ENCODE results near the gene CCM2L. TPM values are rescaled to one million over a fixed set of nuclear protein-coding genes. Genes with fewer than 3 reads are reported as not detected.

Gene CCM2L
- total and polyA plus RNA-seq, 2 of the 4 experiments (the other 2 are of a cell fraction), result not detected

GRCh38 chr20:32009564-32009963 is 674 bp upstream of the CCM2L start:
- Histone ChIP-seq H4K5ac (ENCODE audit: low read depth, low read length) (no peak overlapping the region), H3K36me3 (ENCODE audit: control insufficient read depth, insufficient read depth, low read length) (no peaks in the 10 kb centered on the region), H2AK9ac (replicated peaks; ENCODE audit: low read depth, low read length, poor library complexity) (no peak overlapping the region), H3K4me1 (ENCODE audit: control insufficient read depth, insufficient read depth, low read length) (no peaks in the 10 kb centered on the region), H3K18ac (ENCODE audit: low read depth, low read length) (no peak overlapping the region), H2BK120ac (ENCODE audit: low read depth, low read length) (no peak overlapping the region), H3K27ac (ENCODE audit: insufficient read depth, low read length) (no peak overlapping the region), H4K91ac (ENCODE audit: insufficient read depth, low read depth, low read length) (no peak overlapping the region), H3K9ac (ENCODE audit: low read depth, low read length) (no peak overlapping the region), H4K8ac (ENCODE audit: low read depth in 2 of 2, low read length in 2 of 2) (no peak overlapping the region), H3K4ac (ENCODE audit: low read depth, low read length) (no peak overlapping the region), H3K14ac (replicated peaks; ENCODE audit: low read depth, low read length) (no peak overlapping the region), H3K79me1 (ENCODE audit: low read depth in 1 of 2, low read length in 2 of 2) (no peaks in the 10 kb centered on the region), H2BK20ac (ENCODE audit: low read depth, low read length) (no peak overlapping the region), H2AK5ac (ENCODE audit: low read depth, low read length) (no peak overlapping the region), H3K4me2 (ENCODE audit: low read depth, low read length) (no peak overlapping the region), H2BK15ac (ENCODE audit: low read depth, low read length) (no peak overlapping the region), H3K56ac (ENCODE audit: extremely low read depth, insufficient read depth, low read length) (no peak overlapping the region), H3K23ac (ENCODE audit: low read depth, low read length) (no peak overlapping the region), H4K20me1 (ENCODE audit: insufficient read depth, low read length) (no peaks in the 10 kb centered on the region), H2BK5ac (ENCODE audit: low read depth, low read length, poor library complexity, severe bottlenecking) (no peak overlapping the region), H3K9me1 (ENCODE audit: insufficient read depth, low read length) (no peaks in the 10 kb centered on the region), H3K4me3 (ENCODE audit: insufficient read depth, low read depth, low read length) (no peak overlapping the region), H2AFZ (replicated peaks; ENCODE audit: low read length, poor library complexity) (no peak overlapping the region), H3K9me3 (ENCODE audit: control insufficient read depth, insufficient read depth, low read length) (no peaks in the 10 kb centered on the region), H3K27me3 (ENCODE audit: control insufficient read depth, insufficient read depth, low read length) (peaks cover 55% of the 10 kb centered on the region)
- no peak for TF ChIP-seq USF2 (IDR thresholded peaks at IDR 0.05; ENCODE audit: low read depth, low read length)
- TF ChIP-seq MAZ (IDR thresholded peaks at IDR 0.05; ENCODE audit: borderline replicate concordance, low read depth, low read length), result no peak
- TF ChIP-seq RFX5 (IDR thresholded peaks at IDR 0.05; ENCODE audit: low read depth, low read length), result no peak
- TF ChIP-seq RCOR1 (IDR thresholded peaks at IDR 0.05; ENCODE audit: insufficient replicate concordance, low read length), result no peak
- no peak for TF ChIP-seq BHLHE40 (IDR thresholded peaks at IDR 0.05; ENCODE audit: low read depth, low read length)
- TF ChIP-seq SMC3 (IDR thresholded peaks at IDR 0.05; ENCODE audit: low read depth, low read length), result no peak
- TF ChIP-seq NFE2L2 (IDR thresholded peaks at IDR 0.05; ENCODE audit: low read depth, low read length), result no peak
- no peak for TF ChIP-seq CEBPB (IDR thresholded peaks at IDR 0.05; ENCODE audit: low read depth, low read length)
- TF ChIP-seq POLR2A (IDR thresholded peaks at IDR 0.05; ENCODE audit: low read depth, low read length), result no peak
- TF ChIP-seq RAD21 (IDR thresholded peaks at IDR 0.05; ENCODE audit: low read length), result no peak
- TF ChIP-seq ELK1 (IDR thresholded peaks at IDR 0.05; ENCODE audit: borderline replicate concordance, low read depth, low read length), result no peak
- no peak for TF ChIP-seq MAFK (IDR thresholded peaks at IDR 0.05; ENCODE audit: low read depth, low read length)
- TF ChIP-seq CTCF (conservative IDR thresholded peaks at IDR 0.05; ENCODE audit: low read depth, low read length), result no peak
- TF ChIP-seq MXI1 (IDR thresholded peaks at IDR 0.05; ENCODE audit: borderline replicate concordance, low read depth, low read length), result no peak
- TF ChIP-seq FOS (IDR thresholded peaks at IDR 0.05; ENCODE audit: low read depth, low read length), result no peak
- no peak for TF ChIP-seq CHD1 (IDR thresholded peaks at IDR 0.05; ENCODE audit: low read depth, low read length)
- intact Hi-C loops (cut with micrococcal nuclease) (no loop called here), dilution Hi-C loops (cut with HindIII; ENCODE audit: low sequenced_read_pairs, unreplicated experiment) (no loop called here), in situ Hi-C loops (cut with MboI; ENCODE audit: low sequenced_read_pairs) (no loop called here)
- no TSS peak for BruUV-seq (replicated peaks)
- no CpG with 5 or more reads among the region's 7 CpGs for WGBS, 2 experiments (ENCODE audit: extremely low coverage in 2 of 2, insufficient read length in 1 of 2)
- DNase-seq (no peak), ATAC-seq (ENCODE audit: low read depth) (no peak)
- CTCF ChIA-PET, result no interaction called here
- POLR2A ChIA-PET (ENCODE audit: unreplicated experiment), result no interaction called here
